Thyroid gland (tissue), 4 donors: ENCODE measurements around the gene SLC16A4.

Experiments
- POLR2A ChIP-seq, 2 donors: fragments of 450-650 bp; IDR thresholded peaks; one replicate each; pipeline ENCODE4 v1.6.1; 2017; ENCODE audit warnings: antibody characterized with exemption in 2 of 2, mild to moderate bottlenecking in 2 of 2, moderate library complexity in 1 of 2
- TF ChIP-seq, protein P1 (sequence below), 6 experiments: fragments of 200-600 bp in 3 of 6; fragments of 450-650 bp in 3 of 6; sonication (generic) in 3 of 6; IDR thresholded peaks; one replicate each; pipeline ENCODE4 v1.5.1; 2016 to 2019; ENCODE audit warnings: antibody characterized with exemption in 6 of 6, mild to moderate bottlenecking in 2 of 6, inconsistent platforms in 1 of 6, moderate library complexity in 1 of 6

DNA sequence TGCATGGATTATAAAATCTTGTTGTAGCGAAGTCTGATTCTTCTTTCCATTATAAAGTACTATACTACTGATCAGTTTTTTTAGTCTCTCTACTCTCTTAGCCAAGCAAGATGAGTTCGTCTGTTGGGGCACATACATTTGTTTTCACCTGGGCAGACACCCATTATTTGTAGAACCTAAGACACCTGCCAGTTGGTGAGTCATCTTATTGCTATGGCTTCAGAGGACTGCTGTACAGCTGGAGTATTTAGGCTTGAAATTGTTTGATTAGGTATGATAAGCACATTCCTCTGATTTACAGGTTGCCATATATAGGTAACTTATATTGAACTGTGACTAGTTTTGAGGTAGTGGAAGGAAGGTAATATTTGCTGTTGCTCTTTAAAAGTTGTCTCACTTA lies 34.4 kb downstream of the SLC16A4 start:
- TF ChIP-seq, protein P1, sequence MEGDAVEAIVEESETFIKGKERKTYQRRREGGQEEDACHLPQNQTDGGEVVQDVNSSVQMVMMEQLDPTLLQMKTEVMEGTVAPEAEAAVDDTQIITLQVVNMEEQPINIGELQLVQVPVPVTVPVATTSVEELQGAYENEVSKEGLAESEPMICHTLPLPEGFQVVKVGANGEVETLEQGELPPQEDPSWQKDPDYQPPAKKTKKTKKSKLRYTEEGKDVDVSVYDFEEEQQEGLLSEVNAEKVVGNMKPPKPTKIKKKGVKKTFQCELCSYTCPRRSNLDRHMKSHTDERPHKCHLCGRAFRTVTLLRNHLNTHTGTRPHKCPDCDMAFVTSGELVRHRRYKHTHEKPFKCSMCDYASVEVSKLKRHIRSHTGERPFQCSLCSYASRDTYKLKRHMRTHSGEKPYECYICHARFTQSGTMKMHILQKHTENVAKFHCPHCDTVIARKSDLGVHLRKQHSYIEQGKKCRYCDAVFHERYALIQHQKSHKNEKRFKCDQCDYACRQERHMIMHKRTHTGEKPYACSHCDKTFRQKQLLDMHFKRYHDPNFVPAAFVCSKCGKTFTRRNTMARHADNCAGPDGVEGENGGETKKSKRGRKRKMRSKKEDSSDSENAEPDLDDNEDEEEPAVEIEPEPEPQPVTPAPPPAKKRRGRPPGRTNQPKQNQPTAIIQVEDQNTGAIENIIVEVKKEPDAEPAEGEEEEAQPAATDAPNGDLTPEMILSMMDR (IDR thresholded peaks at IDR 0.05), result no peak
- TF ChIP-seq POLR2A (IDR thresholded peaks at IDR 0.05), result no peak
